Epithelial cell of esophagus (primary cell): ENCODE data around the gene LMCD1.

Source experiments
- DNase-seq: peaks from one replicate; pipeline ENCODE4 v3.0.0; 2010; ENCODE audit warnings: low read depth
- H3K4me3 ChIP-seq: 2 replicates; pipeline ENCODE4 v1.5.1; 2011; ENCODE audit warnings: mild to moderate bottlenecking, low read length, control low read depth
- TF ChIP-seq, protein P1 (sequence below): IDR thresholded peaks from 2 replicates; pipeline ENCODE4 v1.5.1; 2011; ENCODE audit warnings: low read depth, mild to moderate bottlenecking, low read length, control low read depth, inconsistent platforms; ENCODE audit not compliant: insufficient read depth; ENCODE audit errors: missing control alignments

The LMCD1 gene

GRCh38 chr3:8458711-8459110 lies 42.9 kb upstream of the LMCD1 start:
- no peak overlapping the region for H3K4me3 ChIP-seq
- no peak for DNase-seq
- TF ChIP-seq, protein P1, sequence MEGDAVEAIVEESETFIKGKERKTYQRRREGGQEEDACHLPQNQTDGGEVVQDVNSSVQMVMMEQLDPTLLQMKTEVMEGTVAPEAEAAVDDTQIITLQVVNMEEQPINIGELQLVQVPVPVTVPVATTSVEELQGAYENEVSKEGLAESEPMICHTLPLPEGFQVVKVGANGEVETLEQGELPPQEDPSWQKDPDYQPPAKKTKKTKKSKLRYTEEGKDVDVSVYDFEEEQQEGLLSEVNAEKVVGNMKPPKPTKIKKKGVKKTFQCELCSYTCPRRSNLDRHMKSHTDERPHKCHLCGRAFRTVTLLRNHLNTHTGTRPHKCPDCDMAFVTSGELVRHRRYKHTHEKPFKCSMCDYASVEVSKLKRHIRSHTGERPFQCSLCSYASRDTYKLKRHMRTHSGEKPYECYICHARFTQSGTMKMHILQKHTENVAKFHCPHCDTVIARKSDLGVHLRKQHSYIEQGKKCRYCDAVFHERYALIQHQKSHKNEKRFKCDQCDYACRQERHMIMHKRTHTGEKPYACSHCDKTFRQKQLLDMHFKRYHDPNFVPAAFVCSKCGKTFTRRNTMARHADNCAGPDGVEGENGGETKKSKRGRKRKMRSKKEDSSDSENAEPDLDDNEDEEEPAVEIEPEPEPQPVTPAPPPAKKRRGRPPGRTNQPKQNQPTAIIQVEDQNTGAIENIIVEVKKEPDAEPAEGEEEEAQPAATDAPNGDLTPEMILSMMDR = no peak

GRCh38 chr3:8460050-8460708 lies 41.4 kb upstream of the LMCD1 start:
- H3K4me3 ChIP-seq = no peak overlapping the region
- TF ChIP-seq, protein P1 = no peak
- no peak for DNase-seq

GRCh38 chr3:8460815-8461456 lies 40.7 kb upstream of the LMCD1 start:
- no peak overlapping the region for H3K4me3 ChIP-seq
- DNase-seq = no peak
- TF ChIP-seq, protein P1 = no peak

- TF ChIP-seq, protein P1 = no peak
- no peak overlapping the region for H3K4me3 ChIP-seq
Observed at GRCh38 chr3:8464668-8465067, 37.0 kb upstream of the LMCD1 start.

DNA sequence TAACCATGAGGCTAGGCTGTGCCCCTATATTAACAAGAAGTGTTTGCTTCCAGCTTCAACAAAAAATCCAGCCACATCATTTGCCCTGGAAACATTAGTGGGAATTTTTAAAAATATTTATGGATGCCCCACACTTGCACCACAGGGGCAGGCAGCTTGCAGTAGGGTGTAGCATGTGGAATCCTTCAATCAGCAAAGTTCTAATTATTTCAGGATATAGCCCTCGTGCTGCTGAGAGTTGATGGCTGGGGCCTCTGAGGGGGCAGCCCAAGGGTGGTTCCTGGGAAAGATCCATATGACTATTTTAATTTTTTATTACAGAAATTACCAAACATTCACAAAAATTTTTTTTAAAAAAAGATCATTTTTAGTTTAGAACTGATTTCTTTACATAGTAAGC lies 35.1 kb upstream of the LMCD1 start:
- H3K4me3 ChIP-seq = no peak overlapping the region
- TF ChIP-seq, protein P1 = no peak
- DNase-seq = no peak

More at GRCh38 chr3:8464668-8465067, 37.0 kb upstream of the LMCD1 start:
- DNase-seq = no peak

- TF ChIP-seq, protein P1 = no peak
- DNase-seq = no peak
- H3K4me3 ChIP-seq = no peak overlapping the region
Observed at GRCh38 chr3:8470801-8471200, 30.8 kb upstream of the LMCD1 start.

DNA sequence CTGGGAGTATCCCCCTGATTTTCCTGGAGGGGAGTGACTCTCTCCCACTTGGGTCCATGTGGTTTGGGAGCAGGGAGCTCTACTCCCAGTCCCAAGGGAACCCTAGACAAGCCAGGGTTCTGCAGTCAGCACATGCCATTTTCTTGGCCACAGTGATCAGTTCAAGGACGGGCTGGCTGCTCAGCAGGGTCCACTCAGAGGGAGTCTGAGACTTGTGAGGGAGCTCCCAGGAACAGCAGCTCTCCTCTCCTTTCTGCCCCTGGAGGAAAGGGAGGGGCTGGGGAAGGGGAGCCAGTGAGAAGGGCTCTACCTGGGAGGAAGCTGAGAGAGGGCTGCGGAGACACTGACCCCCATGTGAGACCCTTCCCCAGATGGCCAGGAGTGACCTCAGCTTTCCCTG lies 29.1 kb upstream of the LMCD1 start:
- no peak overlapping the region for H3K4me3 ChIP-seq
- no peak for DNase-seq
- TF ChIP-seq, protein P1 = no peak
